Body of pancreas (tissue), 4 donors: ENCODE data around the gene CCDC127. TPM values are rescaled to one million over a fixed set of nuclear protein-coding genes. Genes with fewer than 3 reads are reported as not detected.

ENCODE experiments used
- ATAC-seq: fragments of 150-250 bp; one replicate; pipeline ENCODE4 v1.9.1; 2016
- DNase-seq, 4 donors: peaks; one replicate each; pipeline ENCODE4 v3.0.0-alpha.2; 2019
- H3K27ac ChIP-seq, 4 donors: fragments of 200-600 bp; sonication (generic); 1 replicate in 3 of 4; 2 replicates in 1 of 4; pipeline versions ENCODE4 v1.5.1 to v1.6.1; 2016 to 2019; ENCODE audit warnings: mild to moderate bottlenecking in 1 of 4, mixed read lengths in 1 of 4, moderate library complexity in 1 of 4
- H3K27me3 ChIP-seq, 2 donors: fragments of 200-600 bp; sonication (generic); one replicate each; pipeline ENCODE4 v1.6.0; 2016; ENCODE audit warnings: mild to moderate bottlenecking in 1 of 2
- H3K36me3 ChIP-seq, 2 donors: fragments of 200-600 bp; sonication (generic); replicated peaks in 1 of 2; 2 replicates each; pipeline ENCODE4 v1.5.1; 2016; ENCODE audit warnings: low read depth in 2 of 2; ENCODE audit not compliant: insufficient read depth in 1 of 2
- H3K4me1 ChIP-seq: fragments of 200-600 bp; sonication (generic); one replicate; pipeline ENCODE4 v1.6.0; 2016
- H3K4me3 ChIP-seq, 2 donors: fragments of 200-600 bp; sonication (generic); 1 replicate in 1 of 2; 2 replicates in 1 of 2; pipeline ENCODE4 v1.5.1; 2016 to 2019
- H3K9me3 ChIP-seq, 3 donors: fragments of 200-600 bp; sonication (generic); 1 replicate in 2 of 3; 2 replicates in 1 of 3; pipeline ENCODE4 v1.5.1; 2016
- CTCF ChIP-seq, 7 experiments: fragments of 450-650 bp in 4 of 7; fragments of 200-600 bp in 3 of 7; sonication (generic) in 3 of 7; IDR thresholded peaks; one replicate each; pipeline ENCODE4 v1.5.1; 2016 to 2019; ENCODE audit warnings: antibody characterized with exemption in 7 of 7
- POLR2A ChIP-seq, 3 donors: fragments of 450-650 bp; IDR thresholded peaks; one replicate each; pipeline ENCODE4 v1.6.1; 2016; ENCODE audit warnings: antibody characterized with exemption in 3 of 3, mild to moderate bottlenecking in 2 of 3
- WGBS, 2 donors: methylation state at CpG; one replicate each; pipeline ENCODE4 v1.1.5; 2017; 5-methylcytosine and 5-hydroxymethylcytosine counted together
- intact Hi-C: fragments of 100-400 bp; cut with DNase I; formaldehyde crosslinking; loops from one replicate; pipeline ENCODE4 v1.15.1; 2023
- total RNA-seq, 2 donors: library from RNA; depleted of rRNA; stranded (reverse); fragments of >200 nt; gene quantifications; one replicate each; pipeline ENCODE4 v1.1.0, GENCODE V29; 2016

CCDC127 gene
- total RNA-seq, 2 donors from 2014 or later: 3.9 to 4.0 TPM

- Histone ChIP-seq H3K9me3 (no peaks in the 10 kb centered on the region), H3K4me1 (peaks cover 24% of the 10 kb centered on the region), H3K27ac (no peak overlapping the region), H3K27me3 (no peaks in the 10 kb centered on the region), H3K36me3 (no peaks in the 10 kb centered on the region), H3K4me3 (no peak overlapping the region)
- intact Hi-C loops: no loop called here
- TF ChIP-seq CTCF (IDR thresholded peaks at IDR 0.05): no peak
- no peak for TF ChIP-seq POLR2A (IDR thresholded peaks at IDR 0.05)
- no peak for ATAC-seq
- WGBS, 2 donors: 67 to 69% methylated on average over 10 to 11 of the region's 11 CpGs
- DNase-seq: no peak
Observed at GRCh38 chr5:189976-190365, 28.0 kb downstream of the CCDC127 start.

GRCh38 chr5:189486-189885 is 28.5 kb downstream of the CCDC127 start:
- H3K4me3 ChIP-seq: no peak overlapping the region
- no peaks in the 10 kb centered on the region for H3K9me3 ChIP-seq
- no peak overlapping the region for H3K27ac ChIP-seq
- H3K36me3 ChIP-seq: no peaks in the 10 kb centered on the region
- ATAC-seq (no peak), DNase-seq (no peak)
- TF ChIP-seq CTCF (IDR thresholded peaks at IDR 0.05) (no peak), POLR2A (IDR thresholded peaks at IDR 0.05) (no peak)
- peaks cover 24% of the 10 kb centered on the region for H3K4me1 ChIP-seq
- H3K27me3 ChIP-seq: no peaks in the 10 kb centered on the region
- intact Hi-C loops: no loop called here
- 70 to 75% methylated on average over 5 to 9 of the region's 10 CpGs for WGBS, 2 donors

- H3K27ac ChIP-seq: no peak overlapping the region
- TF ChIP-seq CTCF (IDR thresholded peaks at IDR 0.05): peak; percentile 87 to 97 (median 90)
- no peak for TF ChIP-seq POLR2A (IDR thresholded peaks at IDR 0.05)
- DNase-seq (peak; percentile 87 to 89 (median 88)), ATAC-seq (peak; percentile 84)
- WGBS, 2 donors: 29 to 50% methylated on average over 11 to 37 of the region's 37 CpGs
- peaks cover 24% of the 10 kb centered on the region for H3K4me1 ChIP-seq
- H3K27me3 ChIP-seq: no peaks in the 10 kb centered on the region
- intact Hi-C loops: no loop called here
- H3K36me3 ChIP-seq: no peaks in the 10 kb centered on the region
- no peak overlapping the region for H3K4me3 ChIP-seq
- no peaks in the 10 kb centered on the region for H3K9me3 ChIP-seq
Observed at GRCh38 chr5:188488-189481, 29.2 kb downstream of the CCDC127 start.

GRCh38 chr5:187617-188451 is 30.1 kb downstream of the CCDC127 start:
- intact Hi-C loops: no loop called here
- no peak for ATAC-seq
- no peaks in the 10 kb centered on the region for H3K27me3 ChIP-seq
- peak in 1 of 4 donors; percentile 16 for DNase-seq
- H3K4me3 ChIP-seq: no peak overlapping the region
- H3K36me3 ChIP-seq: no peaks in the 10 kb centered on the region
- peaks cover 24% of the 10 kb centered on the region for H3K4me1 ChIP-seq
- H3K27ac ChIP-seq: no peak overlapping the region
- TF ChIP-seq CTCF (IDR thresholded peaks at IDR 0.05) (no peak), POLR2A (IDR thresholded peaks at IDR 0.05) (no peak)
- H3K9me3 ChIP-seq: no peaks in the 10 kb centered on the region
- 34 to 52% methylated on average over 7 to 20 of the region's 21 CpGs for WGBS, 2 donors
